Small intestine (tissue), 7 donors: ENCODE results near the gene SP4. TPM values are rescaled to one million over a fixed set of nuclear protein-coding genes. Genes with fewer than 3 reads are reported as not detected.
"Not testable (repeated sequence)": the region's sequence is repeated elsewhere in the genome, so short reads cannot be mapped to it uniquely, and the experiment has no call there.

ENCODE experiments used
- DNase-seq, 2 donors: peaks; one replicate each; pipeline versions ENCODE4 v3.0.0 to v3.0.0-alpha.2; 2013
- FAIRE-seq: peaks from 2 replicates; lab custom pipeline; 2012; peaks lifted over from hg19 to GRCh38; lab: Jason Lieb, UNC
- H3K27ac ChIP-seq, 3 donors: one replicate each; pipeline ENCODE4 v1.5.1; 2013; ENCODE audit warnings: low read length in 2 of 3, mild to moderate bottlenecking in 2 of 3, control low read depth in 1 of 3, inconsistent platforms in 1 of 3, low read depth in 1 of 3, moderate library complexity in 1 of 3
- H3K27me3 ChIP-seq, 3 donors: one replicate each; pipeline ENCODE4 v1.6.1; 2013; ENCODE audit warnings: low read length in 3 of 3, inconsistent platforms in 1 of 3; ENCODE audit not compliant: control insufficient read depth in 3 of 3, insufficient read depth in 3 of 3
- H3K36me3 ChIP-seq, 3 donors: one replicate each; pipeline ENCODE4 v1.6.1; 2013; ENCODE audit warnings: low read length in 3 of 3, inconsistent platforms in 1 of 3, low read depth in 1 of 3, mild to moderate bottlenecking in 1 of 3, moderate library complexity in 1 of 3; ENCODE audit not compliant: control insufficient read depth in 3 of 3, insufficient read depth in 2 of 3
- H3K4me1 ChIP-seq, 3 donors: one replicate each; pipeline ENCODE4 v1.6.1; 2013; ENCODE audit warnings: low read length in 2 of 3, inconsistent platforms in 1 of 3, low read depth in 1 of 3, mild to moderate bottlenecking in 1 of 3, moderate library complexity in 1 of 3; ENCODE audit not compliant: control insufficient read depth in 3 of 3, insufficient read depth in 2 of 3
- H3K4me3 ChIP-seq, 3 donors: one replicate each; pipeline ENCODE4 v1.5.1; 2013; ENCODE audit warnings: low read length in 3 of 3, control low read depth in 1 of 3, inconsistent platforms in 1 of 3, low read depth in 1 of 3, mild to moderate bottlenecking in 1 of 3, moderate library complexity in 1 of 3
- H3K9me3 ChIP-seq, 2 donors: one replicate each; pipeline ENCODE4 v1.6.1; 2013; ENCODE audit warnings: low read depth in 1 of 2, low read length in 1 of 2; ENCODE audit not compliant: control insufficient read depth in 2 of 2, insufficient read depth in 1 of 2
- WGBS, 3 donors: extraction: QIAGEN DNeasy Blood & Tissue Kit; methylation state at CpG; one replicate each; pipeline ENCODE4 v1.1.7; 2013; 5-methylcytosine and 5-hydroxymethylcytosine counted together
- polyA plus RNA-seq, 4 donors: library from polyadenylated mRNA; stranded (reverse) in 3 of 4; unstranded in 1 of 4; fragments of 200-250 nt in 3 of 4; fragments of 120-200 nt in 1 of 4; gene quantifications; one replicate each; pipeline versions ENCODE4 v1.2.1 to v1.2.3, GENCODE V29; 2013
- donor health status: healthy with polysubstance abuse.
- donor health status: control.
- donor health status: control.
- donor health status: Bipolar disorder and iron deficiency.
- donor health status: healthy.

SP4 gene
- polyA plus RNA-seq, 4 donors = 0.45 to 5.3 (median 1.2) TPM

GRCh38 chr7:21514062-21514461, 86.2 kb downstream of the SP4 start:
- Histone ChIP-seq H3K4me1 (no peaks in the 10 kb centered on the region), H3K4me3 (no peak overlapping the region), H3K9me3 (no peaks in the 10 kb centered on the region), H3K36me3 (peaks cover 0 to 3% (median 2%) of the 10 kb centered on the region in 3 donors), H3K27me3 (no peaks in the 10 kb centered on the region), H3K27ac (no peak overlapping the region)
- FAIRE-seq = no peak
- no peak for DNase-seq

GRCh38 chr7:21524680-21525079, 96.8 kb downstream of the SP4 start:
- Histone ChIP-seq H3K36me3 (no peaks in the 10 kb centered on the region), H3K9me3 (peaks cover 0 to 7% of the 10 kb centered on the region in 2 donors)

GRCh38 chr7:21526007-21526406, 98.1 kb downstream of the SP4 start:
- Histone ChIP-seq H3K27me3 (no peaks in the 10 kb centered on the region), H3K4me3 (no peak overlapping the region), H3K9me3 (peaks cover 0 to 7% of the 10 kb centered on the region in 2 donors), H3K4me1 (no peaks in the 10 kb centered on the region), H3K27ac (no peak overlapping the region), H3K36me3 (no peaks in the 10 kb centered on the region)
- DNase-seq = peak in 1 of 2 donors; percentile 10
- FAIRE-seq = no peak

More at GRCh38 chr7:21524680-21525079, 96.8 kb downstream of the SP4 start:
- DNase-seq (no peak), FAIRE-seq (no peak)
- no peaks in the 10 kb centered on the region for H3K27me3 ChIP-seq
- no peak overlapping the region for H3K4me3 ChIP-seq
- WGBS, 3 donors = 97 to 100% (median 100%) methylated on average over 1 of the region's 1 CpG
- no peak overlapping the region for H3K27ac ChIP-seq
- H3K4me1 ChIP-seq = no peaks in the 10 kb centered on the region

- WGBS, 3 donors = 92 to 95% (median 95%) methylated on average over 3 of the region's 3 CpGs
Observed at GRCh38 chr7:21526448-21526847, 98.6 kb downstream of the SP4 start.

GRCh38 chr7:21532485-21532884, 104.6 kb downstream of the SP4 start:
- H3K36me3 ChIP-seq, H3K4me3 ChIP-seq, H3K27me3 ChIP-seq, H3K9me3 ChIP-seq, H3K27ac ChIP-seq, H3K4me1 ChIP-seq, FAIRE-seq, DNase-seq: not testable (repeated sequence)
- 54 to 79% (median 60%) methylated on average over 1 of the region's 1 CpG for WGBS, 3 donors

More at GRCh38 chr7:21526448-21526847, 98.6 kb downstream of the SP4 start:
- Histone ChIP-seq H3K36me3 (no peaks in the 10 kb centered on the region), H3K27me3 (no peaks in the 10 kb centered on the region), H3K9me3 (peaks cover 0 to 7% of the 10 kb centered on the region in 2 donors), H3K27ac (no peak overlapping the region), H3K4me3 (no peak overlapping the region), H3K4me1 (no peaks in the 10 kb centered on the region)
- FAIRE-seq = no peak
- DNase-seq = no peak

- DNase-seq, H3K9me3 ChIP-seq, H3K4me3 ChIP-seq, H3K4me1 ChIP-seq, H3K36me3 ChIP-seq, H3K27me3 ChIP-seq, H3K27ac ChIP-seq, FAIRE-seq: not testable (repeated sequence)
Observed at GRCh38 chr7:21533646-21534045, 105.8 kb downstream of the SP4 start.

- FAIRE-seq = not testable (repeated sequence)
Observed at GRCh38 chr7:21536445-21537118, 108.7 kb downstream of the SP4 start.

GRCh38 chr7:21538936-21539495, 111.1 kb downstream of the SP4 start:
- Histone ChIP-seq H3K9me3 (no peaks in the 10 kb centered on the region), H3K27me3 (peaks cover 9 to 46% (median 14%) of the 10 kb centered on the region in 3 donors), H3K27ac (no peak overlapping the region), H3K4me1 (peaks cover 0 to 2% (median 0%) of the 10 kb centered on the region in 3 donors), H3K36me3 (no peaks in the 10 kb centered on the region), H3K4me3 (no peak overlapping the region)
- DNase-seq (no peak), FAIRE-seq (no peak)
- 81 to 84% (median 82%) methylated on average over 3 of the region's 3 CpGs for WGBS, 3 donors

More at GRCh38 chr7:21536445-21537118, 108.7 kb downstream of the SP4 start:
- peaks cover 4 to 23% (median 5%) of the 10 kb centered on the region in 3 donors for H3K27me3 ChIP-seq
- not testable (repeated sequence) for H3K9me3 ChIP-seq, H3K36me3 ChIP-seq, DNase-seq, H3K4me1 ChIP-seq, H3K4me3 ChIP-seq, H3K27ac ChIP-seq
- WGBS, 3 donors = 94% methylated on average over 25 to 27 of the region's 27 CpGs
